BJ (cell line): ENCODE results near the gene MR1. TPM values are rescaled to one million over a fixed set of nuclear protein-coding genes. Genes with fewer than 3 reads are reported as not detected.
A peak's percentile ranks its signal among the peaks of the same experiment; 100 is the strongest.

Experiments used
- CTCF ChIA-PET: fragments of 350-600 bp; formaldehyde crosslinking; extraction: SDS; loops from one replicate; lab custom pipeline; 2021; ENCODE audit warnings: antibody characterized with exemption, inconsistent platforms; lab: Yijun Ruan, JAX
- POLR2A ChIA-PET: fragments of 300-600 bp; sonication (Branson Sonifier 250); formaldehyde crosslinking; extraction: SDS; loops from one replicate; lab custom pipeline; 2021; ENCODE audit warnings: antibody characterized with exemption; lab: Charles Lee
- DNase-seq: peaks from one replicate; pipeline ENCODE4 v3.0.0-alpha.2; 2011; ENCODE audit warnings: low read depth
- H3K27me3 ChIP-seq: 2 replicates; pipeline ENCODE4 v1.6.0; 2011; ENCODE audit warnings: low read length; ENCODE audit not compliant: control insufficient read depth, insufficient read depth
- H3K36me3 ChIP-seq: 2 replicates; pipeline ENCODE4 v1.5.1; 2011; ENCODE audit warnings: low read length; ENCODE audit not compliant: control insufficient read depth, insufficient read depth
- H3K4me3 ChIP-seq: 2 replicates; pipeline ENCODE4 v1.5.1; 2011; ENCODE audit warnings: low read depth, mild to moderate bottlenecking, control low read depth, low read length
- polyA plus RNA-seq: library from polyadenylated mRNA; depleted of rRNA; stranded (reverse); fragments of >200 nt; gene quantifications from 2 replicates; pipeline ENCODE4 v1.2.3, GENCODE V29; 2011
- TF ChIP-seq, protein P1 (sequence below): IDR thresholded peaks from 2 replicates; pipeline ENCODE4 v1.5.1; 2011; ENCODE audit warnings: low read depth, mild to moderate bottlenecking, control low read depth, inconsistent platforms, low read length, moderate library complexity; ENCODE audit not compliant: insufficient read depth

The MR1 gene
- polyA plus RNA-seq, 1 experiment, result 25.0 TPM

GRCh38 chr1:181088079-181089016, 54.6 kb downstream of the MR1 start, which contains the start of gene IER5:
Gene IER5, plus strand, starts transcription at chr1:181088700. Its CDS starts 203 bp downstream, at chr1:181088903.
- DNase-seq, result peak; percentile 76
- ChIA-PET CTCF (interaction anchor here (5.8 kb wide), 1 partner anchor 54 kb away, joined by 46 read pairs; no protein-coding TSS in a partner anchor), POLR2A (interaction anchor here (0.5 to 1.0 kb wide), 3 partner anchors 10 to 48 kb away, joined by 3 to 7 read pairs (median 6); no protein-coding TSS in a partner anchor)
- TF ChIP-seq, protein P1, sequence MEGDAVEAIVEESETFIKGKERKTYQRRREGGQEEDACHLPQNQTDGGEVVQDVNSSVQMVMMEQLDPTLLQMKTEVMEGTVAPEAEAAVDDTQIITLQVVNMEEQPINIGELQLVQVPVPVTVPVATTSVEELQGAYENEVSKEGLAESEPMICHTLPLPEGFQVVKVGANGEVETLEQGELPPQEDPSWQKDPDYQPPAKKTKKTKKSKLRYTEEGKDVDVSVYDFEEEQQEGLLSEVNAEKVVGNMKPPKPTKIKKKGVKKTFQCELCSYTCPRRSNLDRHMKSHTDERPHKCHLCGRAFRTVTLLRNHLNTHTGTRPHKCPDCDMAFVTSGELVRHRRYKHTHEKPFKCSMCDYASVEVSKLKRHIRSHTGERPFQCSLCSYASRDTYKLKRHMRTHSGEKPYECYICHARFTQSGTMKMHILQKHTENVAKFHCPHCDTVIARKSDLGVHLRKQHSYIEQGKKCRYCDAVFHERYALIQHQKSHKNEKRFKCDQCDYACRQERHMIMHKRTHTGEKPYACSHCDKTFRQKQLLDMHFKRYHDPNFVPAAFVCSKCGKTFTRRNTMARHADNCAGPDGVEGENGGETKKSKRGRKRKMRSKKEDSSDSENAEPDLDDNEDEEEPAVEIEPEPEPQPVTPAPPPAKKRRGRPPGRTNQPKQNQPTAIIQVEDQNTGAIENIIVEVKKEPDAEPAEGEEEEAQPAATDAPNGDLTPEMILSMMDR, result no peak
- Histone ChIP-seq H3K27me3 (no peaks in the 10 kb centered on the region), H3K4me3 (peak within 1 kb of the TSS; percentile 84), H3K36me3 (peaks cover 2% of the 10 kb centered on the region; the same call in 1 of the 2 replicates)

DNA sequence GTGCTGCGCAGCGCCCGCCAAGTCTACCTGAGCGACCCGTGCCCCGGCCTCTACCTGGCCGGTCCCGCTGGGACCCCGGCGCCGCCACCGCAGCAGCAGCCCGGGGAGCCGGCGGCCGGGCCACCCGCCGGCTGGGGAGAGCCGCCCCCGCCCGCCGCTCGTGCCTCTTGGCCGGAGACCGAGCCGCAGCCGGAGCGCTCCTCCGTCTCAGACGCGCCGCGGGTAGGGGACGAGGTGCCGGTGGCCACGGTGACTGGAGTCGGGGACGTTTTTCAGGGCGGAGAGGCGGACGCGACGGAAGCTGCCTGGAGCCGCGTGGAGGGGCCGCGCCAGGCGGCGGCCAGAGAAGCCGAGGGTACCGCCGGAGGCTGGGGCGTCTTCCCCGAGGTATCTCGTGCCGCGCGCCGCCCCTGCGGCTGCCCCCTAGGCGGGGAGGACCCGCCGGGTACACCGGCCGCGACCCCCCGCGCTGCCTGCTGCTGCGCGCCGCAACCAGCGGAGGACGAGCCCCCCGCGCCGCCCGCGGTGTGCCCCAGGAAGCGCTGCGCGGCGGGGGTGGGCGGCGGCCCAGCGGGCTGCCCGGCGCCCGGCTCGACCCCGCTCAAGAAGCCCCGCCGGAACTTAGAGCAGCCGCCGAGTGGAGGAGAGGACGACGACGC, 55.4 kb downstream of the MR1 start:
- CTCF ChIA-PET, result interaction anchor here (5.8 to 10.3 kb wide), 2 partner anchors 53 to 54 kb away, joined by 46 to 111 read pairs; no protein-coding TSS in a partner anchor
- no peak for DNase-seq
- POLR2A ChIA-PET, result interaction anchor here (0.5 to 1.0 kb wide), 3 partner anchors 11 to 47 kb away, joined by 3 to 7 read pairs (median 6); no protein-coding TSS in a partner anchor

GRCh38 chr1:181089676-181090544, 56.1 kb downstream of the MR1 start:
- ChIA-PET POLR2A (interaction anchor here (1.4 to 1.8 kb wide), 2 partner anchors 46 to 52 kb away, joined by 6 to 26 read pairs; no protein-coding TSS in a partner anchor), CTCF (interaction anchor here (0.8 to 10.3 kb wide), 10 partner anchors 10 to 208 kb away, joined by 3 to 111 read pairs (median 4); no protein-coding TSS in a partner anchor)
- no peak for DNase-seq
- TF ChIP-seq, protein P1, result no peak
- Histone ChIP-seq H3K27me3 (no peaks in the 10 kb centered on the region), H3K4me3 (peak overlapping the region; percentile 84), H3K36me3 (peaks cover 2% of the 10 kb centered on the region; the same call in 1 of the 2 replicates)

More for the DNA sequence above, 55.4 kb downstream of the MR1 start:
- Histone ChIP-seq H3K27me3 (no peaks in the 10 kb centered on the region), H3K4me3 (peak overlapping the region; percentile 84), H3K36me3 (peaks cover 2% of the 10 kb centered on the region; the same call in 1 of the 2 replicates)
- TF ChIP-seq, protein P1, result no peak

- DNase-seq, result no peak
- POLR2A ChIA-PET, result interaction anchor here (0.6 to 1.8 kb wide), 4 partner anchors 8 to 51 kb away, joined by 4 to 26 read pairs (median 6); no protein-coding TSS in a partner anchor
- CTCF ChIA-PET, result interaction anchor here (0.8 to 10.3 kb wide), 10 partner anchors 9 to 209 kb away, joined by 3 to 111 read pairs (median 4); no protein-coding TSS in a partner anchor
- TF ChIP-seq, protein P1, result no peak
- Histone ChIP-seq H3K4me3 (peak overlapping the region; percentile 84), H3K36me3 (peaks cover 2% of the 10 kb centered on the region; the same call in 1 of the 2 replicates), H3K27me3 (no peaks in the 10 kb centered on the region)
These were observed 56.9 kb downstream of the MR1 start for GRCh38 chr1:181090641-181091126.
